ENCODE measurements around the gene ANO5. TPM values are rescaled to one million over a fixed set of nuclear protein-coding genes. Genes with fewer than 3 reads are reported as not detected.

The ANO5 gene
- total and polyA plus RNA-seq, 2 donors (not counting 1 experiment from before 2014, with no cell fraction given) = 0.06 to 4.1 TPM

DNA sequence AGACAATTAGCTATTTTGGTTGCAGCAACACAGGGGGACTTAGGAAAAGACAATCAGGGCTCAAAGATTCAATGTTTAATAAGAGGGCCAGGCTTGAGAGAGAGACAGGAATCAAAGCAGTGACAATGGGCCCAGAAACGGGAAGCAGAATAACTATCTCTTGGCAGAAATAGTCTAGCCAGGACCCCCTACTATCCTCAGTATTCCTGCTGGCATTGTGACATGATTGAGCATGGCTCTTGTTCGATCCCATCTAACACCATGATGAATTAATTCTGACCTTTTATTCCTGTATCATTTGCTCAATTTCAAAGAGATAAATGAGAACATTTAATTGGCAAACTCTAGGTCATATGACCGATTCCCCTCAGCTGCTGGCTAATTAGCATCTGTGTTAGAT is 12.8 kb upstream of the ANO5 start:
- Histone ChIP-seq H3K4me1 (ENCODE audit: control insufficient read depth, extremely low read depth, insufficient read depth, low read length) (no peaks in the 10 kb centered on the region), H3K4me3 (replicated peaks in 1 of 4; ENCODE audit: control extremely low read depth in 1 of 4, insufficient read depth in 1 of 4, low read depth in 3 of 4, low read length in 4 of 4) (no peak overlapping the region), H3K27me3 (ENCODE audit: control insufficient read depth, insufficient read depth, low read length) (no peaks in the 10 kb centered on the region), H3K79me2 (ENCODE audit: control insufficient read depth, insufficient read depth, low read length) (no peaks in the 10 kb centered on the region), H3K27ac (ENCODE audit: insufficient read depth, low read length) (no peak overlapping the region), H4K20me1 (ENCODE audit: control insufficient read depth, extremely low read depth, insufficient read depth, low read length) (no peaks in the 10 kb centered on the region), H3K36me3 (ENCODE audit: control insufficient read depth, insufficient read depth, low read length) (no peaks in the 10 kb centered on the region), H3K4me2 (ENCODE audit: extremely low read depth, insufficient read depth, low read length) (no peak overlapping the region), H3K9me3 (ENCODE audit: control insufficient read depth, insufficient read depth, low read depth, low read length) (no peaks in the 10 kb centered on the region), H3K9ac (ENCODE audit: insufficient read depth, low read length) (no peak overlapping the region), H2AFZ (ENCODE audit: low read length) (no peak overlapping the region)
- TF ChIP-seq CTCF (conservative IDR thresholded peaks at IDR 0.05 in 1 of 2, IDR thresholded peaks at IDR 0.05 in 1 of 2; ENCODE audit: low read depth in 1 of 2, low read length in 2 of 2) (no peak), EZH2 (IDR thresholded peaks at IDR 0.05; ENCODE audit: low read length, missing control alignments) (no peak)
- DNase-seq (ENCODE audit: low read depth in 2 of 2) = no peak

- Histone ChIP-seq H3K4me3 (replicated peaks in 1 of 4; ENCODE audit: control extremely low read depth in 1 of 4, insufficient read depth in 1 of 4, low read depth in 3 of 4, low read length in 4 of 4) (no peak overlapping the region), H3K9ac (ENCODE audit: insufficient read depth, low read length) (no peak overlapping the region), H4K20me1 (ENCODE audit: control insufficient read depth, extremely low read depth, insufficient read depth, low read length) (no peaks in the 10 kb centered on the region), H3K27me3 (ENCODE audit: control insufficient read depth, insufficient read depth, low read length) (no peaks in the 10 kb centered on the region), H2AFZ (ENCODE audit: low read length) (no peak overlapping the region), H3K36me3 (ENCODE audit: control insufficient read depth, insufficient read depth, low read length) (no peaks in the 10 kb centered on the region), H3K79me2 (ENCODE audit: control insufficient read depth, insufficient read depth, low read length) (no peaks in the 10 kb centered on the region), H3K4me1 (ENCODE audit: control insufficient read depth, extremely low read depth, insufficient read depth, low read length) (no peaks in the 10 kb centered on the region), H3K9me3 (ENCODE audit: control insufficient read depth, insufficient read depth, low read depth, low read length) (no peaks in the 10 kb centered on the region), H3K4me2 (ENCODE audit: extremely low read depth, insufficient read depth, low read length) (no peak overlapping the region), H3K27ac (ENCODE audit: insufficient read depth, low read length) (no peak overlapping the region)
- no peak for DNase-seq (ENCODE audit: low read depth in 2 of 2)
- TF ChIP-seq EZH2 (IDR thresholded peaks at IDR 0.05; ENCODE audit: low read length, missing control alignments) (no peak), CTCF (conservative IDR thresholded peaks at IDR 0.05 in 1 of 2, IDR thresholded peaks at IDR 0.05 in 1 of 2; ENCODE audit: low read depth in 1 of 2, low read length in 2 of 2) (no peak)
Observed at GRCh38 chr11:22189660-22190059, 3.2 kb upstream of the ANO5 start.

DNA sequence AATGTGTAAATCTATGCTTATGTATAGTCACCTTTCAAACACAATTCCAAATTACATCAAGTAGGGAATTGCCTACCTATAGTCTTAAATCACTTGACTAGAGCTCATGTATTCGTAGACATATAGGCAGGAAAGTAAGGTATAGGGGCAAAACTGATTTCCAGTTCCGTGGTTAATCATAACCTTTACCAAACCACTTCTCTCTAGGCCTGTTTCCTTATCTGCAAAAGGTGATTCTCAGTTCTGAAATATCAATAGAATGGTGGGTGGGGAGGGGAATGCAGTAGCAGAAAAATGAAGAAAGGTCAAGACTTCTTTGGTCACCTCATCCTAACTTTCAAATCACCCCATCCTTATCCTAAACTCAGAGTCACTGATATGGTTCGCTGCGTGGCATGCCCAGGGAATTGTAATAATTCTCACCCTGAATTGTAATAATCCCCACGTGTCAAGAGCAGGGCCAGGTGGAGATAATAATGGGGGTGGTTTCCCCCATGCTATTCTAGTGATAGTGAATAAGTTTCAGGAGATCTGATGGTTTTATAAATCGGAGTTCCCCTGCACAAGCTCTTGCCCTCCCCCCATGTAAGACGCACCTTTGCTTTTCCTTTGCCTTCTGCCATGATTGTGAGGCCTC is 1.9 kb upstream of the ANO5 start:
- H4K20me1 ChIP-seq (ENCODE audit: control insufficient read depth, extremely low read depth, insufficient read depth, low read length) = no peaks in the 10 kb centered on the region
- H3K9me3 ChIP-seq (ENCODE audit: control insufficient read depth, insufficient read depth, low read depth, low read length) = no peaks in the 10 kb centered on the region
- no peak overlapping the region for H3K9ac ChIP-seq (ENCODE audit: insufficient read depth, low read length)
- H2AFZ ChIP-seq (ENCODE audit: low read length) = no peak overlapping the region
- TF ChIP-seq EZH2 (IDR thresholded peaks at IDR 0.05; ENCODE audit: low read length, missing control alignments) (no peak), CTCF (conservative IDR thresholded peaks at IDR 0.05 in 1 of 2, IDR thresholded peaks at IDR 0.05 in 1 of 2; ENCODE audit: low read depth in 1 of 2, low read length in 2 of 2) (no peak)
- no peaks in the 10 kb centered on the region for H3K36me3 ChIP-seq (ENCODE audit: control insufficient read depth, insufficient read depth, low read length)
- H3K27me3 ChIP-seq (ENCODE audit: control insufficient read depth, insufficient read depth, low read length) = no peaks in the 10 kb centered on the region
- H3K4me1 ChIP-seq (ENCODE audit: control insufficient read depth, extremely low read depth, insufficient read depth, low read length) = no peaks in the 10 kb centered on the region
- no peaks in the 10 kb centered on the region for H3K79me2 ChIP-seq (ENCODE audit: control insufficient read depth, insufficient read depth, low read length)
- H3K4me3 ChIP-seq (replicated peaks in 1 of 4; ENCODE audit: control extremely low read depth in 1 of 4, insufficient read depth in 1 of 4, low read depth in 3 of 4, low read length in 4 of 4) = no peak overlapping the region
- no peak overlapping the region for H3K4me2 ChIP-seq (ENCODE audit: extremely low read depth, insufficient read depth, low read length)
- H3K27ac ChIP-seq (ENCODE audit: insufficient read depth, low read length) = no peak overlapping the region
- no peak for DNase-seq (ENCODE audit: low read depth in 2 of 2)

All from fibroblast of lung (primary cell).